Dermis microvascular lymphatic vessel endothelial cell (primary cell): ENCODE data around the gene SHISA5. TPM values are rescaled to one million over a fixed set of nuclear protein-coding genes. Genes with fewer than 3 reads are reported as not detected.
A peak's percentile ranks its signal among the peaks of the same experiment; 100 is the strongest.
"Not testable (repeated sequence)": the region's sequence is repeated elsewhere in the genome, so short reads cannot be mapped to it uniquely, and the experiment has no call there.

Experiments used
- DNase-seq, 2 donors: peaks; one replicate each; pipeline versions ENCODE4 v3.0.0 to v3.0.0-alpha.2; 2010; ENCODE audit warnings: low read depth in 2 of 2
- total RNA-seq: library from RNA; depleted of rRNA; stranded (reverse); fragments of >200 nt; gene quantifications from 2 replicates; pipeline ENCODE4 v1.2.1, GENCODE V29; 2014

SHISA5 gene, protein sequence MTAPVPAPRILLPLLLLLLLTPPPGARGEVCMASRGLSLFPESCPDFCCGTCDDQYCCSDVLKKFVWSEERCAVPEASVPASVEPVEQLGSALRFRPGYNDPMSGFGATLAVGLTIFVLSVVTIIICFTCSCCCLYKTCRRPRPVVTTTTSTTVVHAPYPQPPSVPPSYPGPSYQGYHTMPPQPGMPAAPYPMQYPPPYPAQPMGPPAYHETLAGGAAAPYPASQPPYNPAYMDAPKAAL
- 71.8 and 91.9 TPM in 2 replicates for total RNA-seq

DNA sequence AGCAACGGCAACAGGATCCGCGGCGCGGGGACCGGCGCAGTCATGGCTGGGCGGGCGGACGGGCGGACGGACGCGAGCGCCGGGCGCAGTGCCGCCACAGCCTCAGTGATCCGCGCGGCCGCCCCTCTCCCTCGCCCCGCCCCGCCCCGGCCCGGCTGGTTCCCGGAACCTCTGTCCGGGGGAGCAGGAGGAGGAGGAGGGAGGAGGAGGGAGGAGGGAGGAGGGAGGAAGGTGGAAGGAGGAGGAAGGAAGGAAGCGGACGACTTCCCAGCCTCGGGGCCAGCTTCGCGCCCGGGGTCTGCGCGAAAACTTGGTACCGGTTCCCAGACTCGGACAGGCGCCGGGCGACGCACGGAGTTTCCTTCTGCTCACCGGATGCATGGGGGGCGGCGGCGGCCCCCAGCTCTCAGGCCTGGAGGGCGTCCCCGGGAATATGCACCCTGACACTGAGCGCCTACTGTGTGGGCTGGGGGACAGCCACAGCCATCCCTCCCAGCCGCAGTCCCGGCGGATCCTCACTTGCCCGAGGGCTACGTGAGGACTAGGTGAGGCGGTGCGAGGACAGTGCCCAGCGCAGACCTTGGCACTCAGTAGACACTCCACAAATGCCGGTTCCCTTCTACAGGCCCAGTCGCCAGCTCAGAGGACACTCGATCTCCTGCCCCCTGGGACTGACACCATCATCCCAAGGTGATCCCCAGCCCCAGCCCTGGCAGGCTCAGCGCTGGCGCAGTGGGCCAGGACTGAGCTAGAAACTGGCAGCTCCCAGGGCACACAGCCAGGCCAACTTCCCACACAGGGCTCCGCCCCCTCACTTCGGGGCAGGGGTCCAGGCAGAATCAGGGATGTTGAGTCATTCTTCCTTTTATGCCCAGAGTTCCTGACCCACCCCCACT is at the start of gene SHISA5:
TSS of gene SHISA5 (minus strand) at position 124 of the 896 bp plus-strand sequence. CDS start at position 44, 80 bp downstream.
- peak; percentile 60 to 87 for DNase-seq

- DNase-seq = no peak
Measured at GRCh38 chr3:48553361-48553760, 49.4 kb upstream of the SHISA5 start.

GRCh38 chr3:48552111-48552951 is 48.4 kb upstream of the SHISA5 start:
- DNase-seq = no peak

- not testable (repeated sequence) for DNase-seq
Measured at GRCh38 chr3:48551651-48552050, 47.7 kb upstream of the SHISA5 start.

GRCh38 chr3:48548729-48549705 is 45.0 kb upstream of the SHISA5 start:
- peak; percentile 63 to 77 for DNase-seq

GRCh38 chr3:48548126-48548525 is 44.2 kb upstream of the SHISA5 start:
- no peak for DNase-seq

GRCh38 chr3:48546203-48546829 is 42.3 kb upstream of the SHISA5 start:
- peak in 1 of 2 donors; percentile 33 for DNase-seq

DNA sequence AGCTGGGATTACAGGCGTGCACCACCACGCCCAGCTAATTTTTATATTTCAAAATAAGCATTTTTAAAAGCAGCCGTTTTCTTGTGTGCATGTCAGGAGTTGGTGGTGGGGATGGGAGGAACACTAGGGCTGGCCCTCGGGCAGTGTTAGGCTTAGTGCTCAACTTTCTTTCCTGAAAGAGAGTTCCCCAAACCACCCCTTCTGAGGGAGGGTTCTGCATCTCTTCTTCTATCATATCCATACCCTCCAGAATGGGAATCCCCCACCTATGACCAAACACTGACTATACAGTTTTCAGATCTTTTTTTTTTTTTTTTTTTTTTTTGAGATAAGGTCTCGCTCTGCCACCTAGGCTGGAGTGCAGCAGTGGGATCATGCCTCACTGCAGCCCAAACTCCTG is 40.2 kb upstream of the SHISA5 start:
- DNase-seq = no peak

GRCh38 chr3:48543271-48543866 is 39.4 kb upstream of the SHISA5 start:
- DNase-seq = no peak

DNA sequence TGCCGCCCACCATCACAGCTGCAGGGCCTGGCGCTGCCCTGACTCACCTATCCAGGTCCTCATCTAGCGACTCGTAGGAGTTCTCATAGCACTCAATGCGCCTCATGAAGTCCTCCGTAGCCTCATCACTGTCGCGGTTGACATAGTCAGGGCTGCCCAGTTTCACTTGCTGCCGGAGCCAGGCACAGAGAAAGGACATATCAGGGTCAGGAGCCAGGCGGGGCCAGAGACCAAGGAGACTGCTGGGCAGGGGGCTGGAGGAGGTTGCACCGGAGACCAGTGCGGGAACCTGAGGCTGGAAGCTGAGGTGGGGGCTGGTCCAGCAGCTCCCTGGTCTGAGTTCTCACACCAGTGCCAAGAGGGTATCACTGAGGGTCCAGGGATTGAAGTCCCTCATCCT is 34.5 kb upstream of the SHISA5 start:
- no peak for DNase-seq

DNA sequence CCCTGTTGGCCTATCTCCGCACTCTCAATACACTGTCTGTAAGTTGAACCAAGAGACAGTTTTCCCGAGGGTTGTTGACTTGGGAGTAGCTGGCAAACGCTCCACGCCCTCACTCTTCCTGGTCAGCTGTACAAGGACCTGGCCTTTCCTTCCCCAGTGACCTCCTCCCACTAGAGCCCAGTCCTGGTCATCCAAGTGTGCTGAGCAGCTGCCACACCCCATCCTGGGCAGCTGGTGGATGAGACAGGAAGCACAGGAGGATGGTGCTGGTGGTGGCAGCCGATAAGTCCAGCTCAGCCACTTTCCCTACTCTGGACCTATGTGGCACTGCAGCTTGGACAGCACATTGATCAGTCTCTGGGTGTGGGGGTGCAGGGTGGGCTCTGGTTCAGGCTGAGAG is 32.8 kb upstream of the SHISA5 start:
- no peak for DNase-seq

DNA sequence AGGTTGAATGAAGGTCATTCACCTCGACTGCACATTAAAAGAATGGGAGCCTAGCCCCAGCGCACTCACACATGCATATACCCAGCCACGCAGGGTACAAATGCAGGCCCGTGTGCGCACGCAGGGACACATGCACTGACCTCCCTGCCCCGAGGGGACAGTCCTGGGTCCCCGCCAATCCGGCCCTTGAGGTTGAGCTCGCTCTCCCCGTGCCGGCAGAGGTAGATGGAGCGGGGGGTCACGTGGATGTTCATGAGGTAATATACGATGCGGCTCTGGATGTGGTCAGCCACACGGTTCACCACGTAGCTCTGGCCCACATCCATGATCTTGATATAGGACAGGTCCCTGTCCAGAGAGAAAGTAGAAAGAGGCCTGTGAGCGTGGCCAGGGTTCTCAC is 32.1 kb upstream of the SHISA5 start:
- DNase-seq = no peak

DNA sequence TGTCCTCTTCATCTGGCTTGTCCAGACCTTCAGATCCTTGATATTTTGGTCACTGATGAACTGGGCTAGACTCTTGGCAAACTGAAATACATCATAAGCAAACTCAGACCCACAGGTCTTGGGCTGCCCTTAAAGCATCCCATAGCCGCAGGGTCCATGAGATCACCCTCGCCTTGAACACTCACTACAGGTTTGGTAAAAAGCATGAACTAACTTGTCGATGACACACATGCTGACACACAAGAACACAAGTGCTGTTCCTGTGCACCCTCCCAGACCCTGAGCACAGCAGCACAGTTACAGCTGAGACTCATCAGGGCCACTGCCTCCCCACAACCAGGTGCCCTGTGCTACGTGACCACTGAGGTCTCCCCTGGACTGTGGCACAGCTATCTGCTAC is 31.6 kb upstream of the SHISA5 start:
- no peak for DNase-seq

- DNase-seq = no peak
Measured at GRCh38 chr3:48532977-48533337, 29.0 kb upstream of the SHISA5 start.

DNA sequence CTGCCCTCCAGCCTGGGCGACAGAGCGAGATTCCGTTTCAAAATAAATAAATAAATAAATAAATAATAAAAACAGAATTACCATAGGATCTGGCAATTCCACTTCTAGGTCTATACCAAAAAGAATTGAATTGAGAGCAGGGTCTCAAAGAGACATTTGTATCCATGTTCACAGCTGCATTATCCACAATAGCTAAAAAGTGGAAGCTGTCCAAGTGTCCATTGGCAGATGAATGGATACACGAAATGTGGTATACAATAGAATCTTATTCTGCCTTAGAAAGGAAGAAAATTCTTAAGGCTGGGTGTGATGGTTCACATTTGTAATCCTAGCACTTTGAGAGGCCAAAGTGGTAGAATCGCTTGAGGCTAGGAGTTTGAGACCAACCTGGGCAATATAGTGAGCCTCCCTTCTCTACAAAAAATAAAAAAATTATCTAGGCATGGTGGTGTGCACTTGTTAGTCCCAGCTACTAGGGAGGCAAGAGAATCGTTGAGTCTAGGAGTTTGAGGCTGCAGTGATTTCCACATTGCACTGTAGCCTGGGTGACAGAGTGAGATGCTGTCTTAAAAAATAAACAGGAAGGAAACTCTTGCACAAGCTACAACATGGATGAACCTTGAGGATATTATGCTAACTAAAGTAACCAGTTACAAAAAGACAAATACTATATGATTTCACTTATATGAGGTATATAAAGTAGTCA is 28.4 kb upstream of the SHISA5 start:
- no peak for DNase-seq

GRCh38 chr3:48530701-48531100 is 26.7 kb upstream of the SHISA5 start:
- not testable (repeated sequence) for DNase-seq

- DNase-seq = no peak
Measured at GRCh38 chr3:48528754-48529153, 24.8 kb upstream of the SHISA5 start.

- DNase-seq = no peak
Measured at GRCh38 chr3:48528048-48528447, 24.1 kb upstream of the SHISA5 start.

DNA sequence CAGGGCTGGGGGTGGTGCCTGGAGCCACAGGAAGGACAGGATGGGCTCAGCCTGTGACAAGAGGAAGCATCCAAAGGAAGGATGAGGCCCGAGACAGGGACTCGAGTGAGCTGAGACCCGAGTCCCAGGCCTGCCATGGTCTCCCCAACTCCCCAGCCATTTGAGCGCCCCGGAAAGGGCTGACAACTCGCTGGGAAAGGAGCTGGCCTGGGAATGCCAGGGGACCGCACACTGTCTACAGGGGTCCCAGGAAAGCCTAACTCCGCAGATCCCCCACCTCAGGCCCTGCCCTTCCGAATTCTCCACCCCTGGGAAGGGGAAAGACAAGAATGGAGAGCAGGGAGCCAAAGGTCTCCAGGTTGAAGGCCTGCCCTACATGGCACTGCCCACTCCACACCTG is 21.0 kb upstream of the SHISA5 start:
- no peak for DNase-seq
